ENCODE results near the gene PPT2.

DNA sequence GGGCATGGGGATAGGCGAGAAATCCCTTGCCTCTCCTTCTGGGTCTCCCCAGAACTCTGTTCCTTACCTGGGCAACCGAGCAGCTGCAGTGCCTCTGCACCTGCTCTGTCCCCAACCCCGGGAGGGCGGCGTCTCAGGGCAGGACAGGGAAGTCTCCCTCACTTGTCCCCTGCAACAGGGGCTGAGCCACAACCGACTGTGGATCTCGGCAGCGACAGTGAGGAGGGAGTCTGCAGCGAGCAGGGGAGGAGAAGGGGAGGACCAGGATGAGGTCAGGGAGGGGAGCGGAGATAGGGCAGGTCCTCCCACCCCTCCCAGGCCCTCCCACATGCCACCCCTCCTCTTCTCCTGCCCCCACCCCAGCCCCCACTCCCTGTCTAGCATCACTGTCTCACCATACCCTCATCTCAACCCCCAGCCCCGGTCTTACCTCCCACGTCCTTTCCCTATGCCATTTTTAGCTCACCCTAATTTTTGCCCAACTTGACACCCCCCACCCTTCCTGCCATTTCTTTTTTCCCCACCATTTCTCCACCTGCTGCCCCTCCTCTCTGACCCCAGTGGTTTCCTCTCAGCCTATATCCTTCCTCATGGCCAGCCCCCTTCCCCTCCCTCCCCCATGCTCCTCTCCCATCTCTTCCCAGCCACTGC, 44.7 kb upstream of the PPT2 start, which contains the start of gene TNXB:
- TF ChIP-seq, protein P1, sequence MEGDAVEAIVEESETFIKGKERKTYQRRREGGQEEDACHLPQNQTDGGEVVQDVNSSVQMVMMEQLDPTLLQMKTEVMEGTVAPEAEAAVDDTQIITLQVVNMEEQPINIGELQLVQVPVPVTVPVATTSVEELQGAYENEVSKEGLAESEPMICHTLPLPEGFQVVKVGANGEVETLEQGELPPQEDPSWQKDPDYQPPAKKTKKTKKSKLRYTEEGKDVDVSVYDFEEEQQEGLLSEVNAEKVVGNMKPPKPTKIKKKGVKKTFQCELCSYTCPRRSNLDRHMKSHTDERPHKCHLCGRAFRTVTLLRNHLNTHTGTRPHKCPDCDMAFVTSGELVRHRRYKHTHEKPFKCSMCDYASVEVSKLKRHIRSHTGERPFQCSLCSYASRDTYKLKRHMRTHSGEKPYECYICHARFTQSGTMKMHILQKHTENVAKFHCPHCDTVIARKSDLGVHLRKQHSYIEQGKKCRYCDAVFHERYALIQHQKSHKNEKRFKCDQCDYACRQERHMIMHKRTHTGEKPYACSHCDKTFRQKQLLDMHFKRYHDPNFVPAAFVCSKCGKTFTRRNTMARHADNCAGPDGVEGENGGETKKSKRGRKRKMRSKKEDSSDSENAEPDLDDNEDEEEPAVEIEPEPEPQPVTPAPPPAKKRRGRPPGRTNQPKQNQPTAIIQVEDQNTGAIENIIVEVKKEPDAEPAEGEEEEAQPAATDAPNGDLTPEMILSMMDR (IDR thresholded peaks at IDR 0.05): no peak
- no peak for TF ChIP-seq RCOR1 (IDR thresholded peaks at IDR 0.05; ENCODE audit: low read depth, low read length)
- no peak for TF ChIP-seq ESRRA (IDR thresholded peaks at IDR 0.05; ENCODE audit: borderline replicate concordance, low read length)
- TF ChIP-seq JUN (IDR thresholded peaks at IDR 0.05): no peak
- TF ChIP-seq RAD21 (conservative IDR thresholded peaks at IDR 0.05 in 1 of 2, IDR thresholded peaks at IDR 0.05 in 1 of 2): no peak
- TF ChIP-seq POLR2A (IDR thresholded peaks at IDR 0.05; ENCODE audit: low read length): no peak
- no peak for TF ChIP-seq MYC (IDR thresholded peaks at IDR 0.05; ENCODE audit: borderline replicate concordance, low read length)

Data from A549 (cell line).